ENCODE results near the gene COL21A1.

The COL21A1 gene

DNA sequence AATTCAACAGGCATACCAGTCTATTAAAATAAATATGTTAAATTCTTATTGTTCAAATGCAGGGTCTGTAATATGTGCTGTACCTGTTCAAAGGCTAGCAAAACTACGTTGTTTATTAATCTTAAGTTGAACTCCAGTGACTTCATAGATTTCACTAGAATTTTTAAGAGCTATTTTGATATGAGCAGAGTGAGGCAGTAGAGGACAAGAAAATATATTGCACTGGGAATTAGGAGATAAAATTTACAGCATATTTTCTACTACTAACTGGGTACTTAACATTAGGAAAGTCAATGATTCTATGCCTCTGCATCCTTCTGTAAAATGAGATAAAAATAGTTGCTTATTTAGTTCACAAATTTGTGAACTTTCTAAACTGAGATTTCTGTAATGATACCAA, 209.8 kb downstream of the COL21A1 start:
- no peak overlapping the region for H3K27ac ChIP-seq
- no peak for TF ChIP-seq ZFX (IDR thresholded peaks at IDR 0.05; ENCODE audit: borderline replicate concordance)
- TF ChIP-seq, protein P1, sequence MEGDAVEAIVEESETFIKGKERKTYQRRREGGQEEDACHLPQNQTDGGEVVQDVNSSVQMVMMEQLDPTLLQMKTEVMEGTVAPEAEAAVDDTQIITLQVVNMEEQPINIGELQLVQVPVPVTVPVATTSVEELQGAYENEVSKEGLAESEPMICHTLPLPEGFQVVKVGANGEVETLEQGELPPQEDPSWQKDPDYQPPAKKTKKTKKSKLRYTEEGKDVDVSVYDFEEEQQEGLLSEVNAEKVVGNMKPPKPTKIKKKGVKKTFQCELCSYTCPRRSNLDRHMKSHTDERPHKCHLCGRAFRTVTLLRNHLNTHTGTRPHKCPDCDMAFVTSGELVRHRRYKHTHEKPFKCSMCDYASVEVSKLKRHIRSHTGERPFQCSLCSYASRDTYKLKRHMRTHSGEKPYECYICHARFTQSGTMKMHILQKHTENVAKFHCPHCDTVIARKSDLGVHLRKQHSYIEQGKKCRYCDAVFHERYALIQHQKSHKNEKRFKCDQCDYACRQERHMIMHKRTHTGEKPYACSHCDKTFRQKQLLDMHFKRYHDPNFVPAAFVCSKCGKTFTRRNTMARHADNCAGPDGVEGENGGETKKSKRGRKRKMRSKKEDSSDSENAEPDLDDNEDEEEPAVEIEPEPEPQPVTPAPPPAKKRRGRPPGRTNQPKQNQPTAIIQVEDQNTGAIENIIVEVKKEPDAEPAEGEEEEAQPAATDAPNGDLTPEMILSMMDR (IDR thresholded peaks at IDR 0.05): no peak

DNA sequence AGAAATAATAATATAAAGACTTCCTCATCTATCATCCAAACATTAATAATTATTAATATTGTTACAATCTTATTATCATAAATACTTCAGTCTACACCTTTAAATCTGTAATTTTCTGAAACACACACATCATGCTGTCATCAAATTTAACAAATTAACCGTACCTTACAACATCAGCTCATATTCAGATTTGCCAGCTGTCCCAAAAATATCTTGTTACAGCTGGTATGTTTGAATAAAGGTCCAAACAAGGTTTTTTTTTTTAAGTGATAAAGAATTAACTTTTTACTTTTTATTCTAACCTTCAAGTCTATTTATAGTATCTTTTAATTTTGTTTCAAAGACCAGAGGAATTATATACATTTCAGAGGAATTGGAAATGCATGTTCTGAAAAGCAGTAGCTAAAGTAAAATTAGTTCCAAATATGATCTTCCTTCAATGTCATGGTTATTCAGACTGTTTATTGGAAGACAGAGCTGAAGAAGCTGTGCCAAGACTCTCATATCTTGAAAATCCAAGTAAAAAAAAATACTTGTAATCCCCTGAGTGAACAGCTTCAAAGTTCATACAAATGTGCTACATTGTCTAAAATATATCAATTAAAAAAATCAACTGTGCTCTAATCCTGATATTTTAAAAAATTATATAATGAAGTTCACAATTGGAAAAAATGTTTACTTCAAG, 210.3 kb downstream of the COL21A1 start:
- no peak overlapping the region for H3K27ac ChIP-seq
- TF ChIP-seq ZFX (IDR thresholded peaks at IDR 0.05; ENCODE audit: borderline replicate concordance): no peak
- TF ChIP-seq, protein P1 (IDR thresholded peaks at IDR 0.05): no peak

DNA sequence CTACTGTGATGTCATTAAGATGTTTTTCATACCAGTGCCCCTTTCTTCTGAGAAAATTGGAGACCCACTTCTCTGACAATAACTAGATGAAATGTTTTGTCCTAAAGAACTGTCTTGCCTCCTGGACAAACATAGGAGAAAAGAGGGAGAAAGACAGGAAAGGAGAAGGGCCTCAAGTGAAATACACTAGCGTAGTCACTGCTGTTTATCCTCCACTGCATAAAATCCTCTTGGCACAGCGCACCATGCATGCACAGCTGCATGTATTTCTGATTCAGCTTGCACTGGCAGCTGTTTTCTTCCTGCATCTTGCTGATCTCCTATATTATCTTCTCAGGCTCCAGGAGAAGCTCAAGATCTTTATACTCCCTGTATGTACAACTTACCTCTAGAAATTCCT, 214.0 kb downstream of the COL21A1 start:
- no peak overlapping the region for H3K27ac ChIP-seq
- no peak for TF ChIP-seq ZFX (IDR thresholded peaks at IDR 0.05; ENCODE audit: borderline replicate concordance)
- TF ChIP-seq, protein P1 (IDR thresholded peaks at IDR 0.05): no peak

DNA sequence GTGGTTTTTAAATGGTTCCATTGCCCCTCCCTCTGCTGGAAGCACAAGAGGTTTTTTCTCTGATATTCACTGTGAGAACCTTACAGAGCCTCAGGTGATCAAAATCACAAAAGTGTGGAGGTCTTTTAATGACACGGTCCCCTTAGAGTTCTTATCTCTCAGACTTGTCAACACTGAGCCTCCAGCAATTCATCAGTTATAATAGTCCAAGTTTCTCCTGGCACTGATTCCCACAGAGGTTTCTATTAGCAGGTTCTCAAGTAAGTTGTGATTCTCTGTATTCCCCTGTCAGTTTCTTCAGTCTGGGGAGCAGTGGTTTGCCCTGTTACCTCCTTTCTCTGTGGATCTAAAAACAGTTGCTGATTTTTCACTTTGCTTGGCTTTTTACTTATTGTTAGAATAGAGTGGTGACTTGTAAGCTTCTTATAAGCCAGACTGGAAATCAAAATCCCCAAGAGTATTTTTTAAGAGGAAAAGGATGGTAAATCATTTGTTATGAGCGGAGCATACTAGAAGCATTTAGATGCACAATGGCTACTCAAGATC, 214.6 kb downstream of the COL21A1 start:
- TF ChIP-seq ZFX (IDR thresholded peaks at IDR 0.05; ENCODE audit: borderline replicate concordance): no peak
- TF ChIP-seq, protein P1 (IDR thresholded peaks at IDR 0.05): no peak
- no peak overlapping the region for H3K27ac ChIP-seq

DNA sequence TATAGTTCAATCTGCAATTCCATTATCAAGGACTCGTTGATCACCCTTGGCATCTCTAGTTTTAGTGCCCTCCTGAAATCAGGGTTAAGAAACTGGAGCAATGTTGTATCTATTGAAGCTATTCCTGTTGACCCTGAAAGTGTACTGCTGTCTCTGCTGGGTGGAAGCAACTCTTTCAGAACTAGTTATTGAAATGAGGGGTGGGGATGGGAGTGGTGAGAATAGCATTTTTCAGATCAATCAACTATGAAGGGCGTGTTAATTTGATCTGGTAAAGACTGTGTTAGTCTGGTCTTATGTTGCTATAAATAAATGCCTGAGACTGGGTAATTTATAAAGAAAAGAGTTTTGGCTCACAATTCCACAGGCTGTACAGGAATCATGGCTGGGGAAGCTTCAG, 219.5 kb downstream of the COL21A1 start:
- no peak for TF ChIP-seq ZFX (IDR thresholded peaks at IDR 0.05; ENCODE audit: borderline replicate concordance)
- TF ChIP-seq, protein P1 (IDR thresholded peaks at IDR 0.05): no peak
- no peak overlapping the region for H3K27ac ChIP-seq

DNA sequence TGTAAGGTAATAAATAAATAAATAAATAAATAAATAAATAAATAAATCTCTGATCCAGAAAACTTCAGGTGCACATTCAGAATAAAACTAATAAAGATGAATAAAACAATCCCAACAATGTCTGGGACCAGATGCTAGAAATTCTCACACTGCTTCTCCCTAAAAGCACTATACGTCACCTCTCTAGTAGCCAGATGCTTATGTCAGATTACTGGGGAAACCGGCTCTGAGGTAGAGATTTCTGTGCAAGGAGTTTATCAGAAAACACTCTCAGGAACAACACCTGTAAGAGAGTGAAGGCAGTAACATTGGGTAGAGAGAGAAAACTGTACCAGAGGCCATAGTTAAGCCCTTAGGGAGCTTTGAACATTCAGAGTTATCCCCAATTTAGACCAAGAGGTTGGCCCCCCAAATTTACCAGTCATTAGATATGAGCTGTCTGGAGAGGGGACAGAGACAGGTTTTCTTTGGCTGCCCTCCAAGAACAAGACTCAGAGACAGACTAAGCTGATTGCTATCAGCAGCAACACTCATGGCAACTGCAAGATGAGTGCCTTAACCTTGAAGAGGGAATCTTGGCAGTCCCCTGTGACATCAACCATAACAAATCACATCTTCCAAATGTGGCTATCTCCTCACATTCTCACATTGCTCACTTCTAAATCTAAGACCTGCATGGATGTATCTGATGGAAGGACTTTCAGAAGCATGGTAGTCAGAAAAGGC, 220.8 kb downstream of the COL21A1 start:
- H3K27ac ChIP-seq: no peak overlapping the region
- TF ChIP-seq, protein P1 (IDR thresholded peaks at IDR 0.05): no peak
- no peak for TF ChIP-seq ZFX (IDR thresholded peaks at IDR 0.05; ENCODE audit: borderline replicate concordance)

DNA sequence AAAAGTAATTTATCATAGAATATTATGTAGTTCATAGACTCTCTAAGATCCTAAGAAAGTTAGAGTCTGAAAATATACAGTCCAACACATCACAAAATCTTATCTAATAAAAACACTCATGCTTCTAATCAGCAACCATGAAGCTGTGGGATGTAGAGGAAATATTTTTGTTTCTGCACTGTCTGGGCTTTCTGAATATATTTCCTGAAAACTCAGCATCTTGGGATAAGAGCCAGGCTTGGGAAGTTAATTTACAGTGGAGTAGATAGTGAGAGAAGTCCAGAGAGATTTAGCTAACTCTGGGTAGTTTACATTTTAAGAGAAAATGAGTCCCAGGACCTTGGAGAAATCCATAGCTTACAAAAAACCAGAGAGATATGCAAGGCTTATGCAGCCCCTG, 221.6 kb downstream of the COL21A1 start:
- TF ChIP-seq ZFX (IDR thresholded peaks at IDR 0.05; ENCODE audit: borderline replicate concordance): no peak
- TF ChIP-seq, protein P1 (IDR thresholded peaks at IDR 0.05): no peak
- no peak overlapping the region for H3K27ac ChIP-seq

Measured in 22Rv1 (cell line).